Lower leg skin (tissue), 3 donors: ENCODE results near the gene TRPM2.

Experiments used
- CTCF ChIP-seq, 3 donors: fragments of 450-650 bp; IDR thresholded peaks; one replicate each; pipeline ENCODE4 v1.5.1; 2016; ENCODE audit warnings: antibody characterized with exemption in 3 of 3, mild to moderate bottlenecking in 3 of 3, moderate library complexity in 2 of 3
- POLR2A ChIP-seq, 2 donors: fragments of 450-650 bp; IDR thresholded peaks; one replicate each; pipeline ENCODE4 v1.6.1; 2016 to 2017; ENCODE audit warnings: antibody characterized with exemption in 2 of 2, mild to moderate bottlenecking in 1 of 2, moderate library complexity in 1 of 2

- TF ChIP-seq CTCF (IDR thresholded peaks at IDR 0.05): no peak
- no peak for TF ChIP-seq POLR2A (IDR thresholded peaks at IDR 0.05)
These were observed 97.0 kb downstream of the TRPM2 start for GRCh38 chr21:44450402-44450801.
